HUES64 (cell line): ENCODE results near the gene METTL2B.
"Not testable (repeated sequence)": the region's sequence is repeated elsewhere in the genome, so short reads cannot be mapped to it uniquely, and the experiment has no call there.

Experiments
- H3K27ac ChIP-seq: 2 replicates; pipeline ENCODE4 v1.7.0; 2013; ENCODE audit warnings: low read depth, low read length, inconsistent platforms
- H3K27me3 ChIP-seq: 2 replicates; pipeline ENCODE4 v1.6.1; 2013; ENCODE audit warnings: mild to moderate bottlenecking, low read length; ENCODE audit not compliant: insufficient read depth
- H3K36me3 ChIP-seq: 2 replicates; pipeline ENCODE4 v1.6.1; 2013; ENCODE audit warnings: mild to moderate bottlenecking, low read length; ENCODE audit not compliant: insufficient read depth
- H3K4me1 ChIP-seq: 2 replicates; pipeline ENCODE4 v1.6.1; 2013; ENCODE audit warnings: mild to moderate bottlenecking, low read length, moderate library complexity; ENCODE audit not compliant: insufficient read depth
- H3K4me3 ChIP-seq: 2 replicates; pipeline ENCODE4 v1.5.1; 2013; ENCODE audit warnings: mild to moderate bottlenecking, low read length, moderate library complexity
- H3K9ac ChIP-seq: 2 replicates; pipeline ENCODE4 v1.6.1; 2013; ENCODE audit warnings: mild to moderate bottlenecking, low read depth, low read length
- H3K9me3 ChIP-seq: 2 replicates; pipeline ENCODE4 v1.6.1; 2013; ENCODE audit warnings: low read depth, low read length; ENCODE audit not compliant: insufficient read depth
- WGBS: fragments of 150-250, 120-280 bp; methylation state at CpG from one replicate; pipeline ENCODE4 v1.1.7; 2013; ENCODE audit warnings: missing lambda C conversion rate; 5-methylcytosine and 5-hydroxymethylcytosine counted together

The METTL2B gene

GRCh38 chr7:128505416-128505815 lies 28.9 kb downstream of the METTL2B start:
- not testable (repeated sequence) for H3K27ac ChIP-seq

GRCh38 chr7:128506819-128507218 lies 30.3 kb downstream of the METTL2B start:
- not testable (repeated sequence) for H3K4me1 ChIP-seq, H3K9me3 ChIP-seq, H3K36me3 ChIP-seq, H3K27me3 ChIP-seq, H3K4me3 ChIP-seq, H3K9ac ChIP-seq, H3K27ac ChIP-seq
- 94% methylated on average over 3 of the region's 3 CpGs for WGBS

More at GRCh38 chr7:128505416-128505815, 28.9 kb downstream of the METTL2B start:
- not testable (repeated sequence) for H3K9me3 ChIP-seq, H3K27me3 ChIP-seq, H3K9ac ChIP-seq, H3K4me1 ChIP-seq, H3K4me3 ChIP-seq
- H3K36me3 ChIP-seq = peaks cover 20% of the 10 kb centered on the region
- WGBS = 98% methylated on average over 2 of the region's 2 CpGs

GRCh38 chr7:128507321-128507993 lies 30.9 kb downstream of the METTL2B start:
- not testable (repeated sequence) for H3K27me3 ChIP-seq, H3K9ac ChIP-seq, H3K9me3 ChIP-seq, H3K27ac ChIP-seq, H3K36me3 ChIP-seq, H3K4me3 ChIP-seq, H3K4me1 ChIP-seq
- 95% methylated on average over 4 of the region's 5 CpGs for WGBS

GRCh38 chr7:128511692-128512091 lies 35.1 kb downstream of the METTL2B start:
- H3K9me3 ChIP-seq, H3K9ac ChIP-seq, H3K4me3 ChIP-seq, H3K36me3 ChIP-seq, H3K4me1 ChIP-seq, H3K27ac ChIP-seq, H3K27me3 ChIP-seq: not testable (repeated sequence)
- 94% methylated on average over 11 of the region's 11 CpGs for WGBS

- H3K27me3 ChIP-seq, H3K4me1 ChIP-seq, H3K4me3 ChIP-seq, H3K27ac ChIP-seq, H3K36me3 ChIP-seq, H3K9ac ChIP-seq, H3K9me3 ChIP-seq: not testable (repeated sequence)
- 63% methylated on average over 6 of the region's 6 CpGs for WGBS
Observed at GRCh38 chr7:128515232-128515631, 38.7 kb downstream of the METTL2B start.

GRCh38 chr7:128517023-128517422 lies 40.5 kb downstream of the METTL2B start:
- H3K27me3 ChIP-seq, H3K27ac ChIP-seq, H3K9me3 ChIP-seq, H3K4me1 ChIP-seq, H3K36me3 ChIP-seq, H3K4me3 ChIP-seq, H3K9ac ChIP-seq: not testable (repeated sequence)
- 80% methylated on average over 4 of the region's 5 CpGs for WGBS

- H3K4me1 ChIP-seq, H3K9ac ChIP-seq, H3K27ac ChIP-seq, H3K4me3 ChIP-seq, H3K9me3 ChIP-seq, H3K36me3 ChIP-seq, H3K27me3 ChIP-seq: not testable (repeated sequence)
- 76% methylated on average over 4 of the region's 7 CpGs for WGBS
Observed at GRCh38 chr7:128523226-128523931, 46.8 kb downstream of the METTL2B start.

GRCh38 chr7:128523932-128524524 lies 47.5 kb downstream of the METTL2B start:
- not testable (repeated sequence) for H3K9ac ChIP-seq, H3K36me3 ChIP-seq, H3K27ac ChIP-seq, H3K4me3 ChIP-seq, H3K9me3 ChIP-seq, H3K4me1 ChIP-seq, H3K27me3 ChIP-seq
- WGBS = 84% methylated on average over 9 of the region's 9 CpGs

GRCh38 chr7:128525584-128525983 lies 49.0 kb downstream of the METTL2B start:
- WGBS = no CpG with 5 or more reads among the region's 4 CpGs
- H3K4me1 ChIP-seq, H3K4me3 ChIP-seq: not testable (repeated sequence)

GRCh38 chr7:128526062-128526466 lies 49.5 kb downstream of the METTL2B start:
- H3K9me3 ChIP-seq, H3K4me1 ChIP-seq, H3K9ac ChIP-seq, H3K27ac ChIP-seq, H3K4me3 ChIP-seq, H3K36me3 ChIP-seq, H3K27me3 ChIP-seq: not testable (repeated sequence)
- WGBS = 97% methylated on average over 1 of the region's 3 CpGs

More at GRCh38 chr7:128525584-128525983, 49.0 kb downstream of the METTL2B start:
- H3K27ac ChIP-seq, H3K9ac ChIP-seq, H3K27me3 ChIP-seq, H3K36me3 ChIP-seq, H3K9me3 ChIP-seq: not testable (repeated sequence)

GRCh38 chr7:128529191-128529590 lies 52.6 kb downstream of the METTL2B start:
- not testable (repeated sequence) for H3K9ac ChIP-seq, H3K4me3 ChIP-seq, H3K9me3 ChIP-seq, H3K4me1 ChIP-seq, H3K36me3 ChIP-seq, H3K27ac ChIP-seq, H3K27me3 ChIP-seq
- WGBS = 97% methylated on average over 16 of the region's 16 CpGs
